NOMO-1 treated with dmso at 0.1 percent for 144 hours (cell line): ENCODE measurements around the gene PARD3.

ENCODE experiments used
- DNase-seq: peaks from one replicate; lab custom pipeline; 2025; ENCODE audit not compliant: unreplicated experiment; lab: John Stamatoyannopoulos, UW

The PARD3 gene

DNA sequence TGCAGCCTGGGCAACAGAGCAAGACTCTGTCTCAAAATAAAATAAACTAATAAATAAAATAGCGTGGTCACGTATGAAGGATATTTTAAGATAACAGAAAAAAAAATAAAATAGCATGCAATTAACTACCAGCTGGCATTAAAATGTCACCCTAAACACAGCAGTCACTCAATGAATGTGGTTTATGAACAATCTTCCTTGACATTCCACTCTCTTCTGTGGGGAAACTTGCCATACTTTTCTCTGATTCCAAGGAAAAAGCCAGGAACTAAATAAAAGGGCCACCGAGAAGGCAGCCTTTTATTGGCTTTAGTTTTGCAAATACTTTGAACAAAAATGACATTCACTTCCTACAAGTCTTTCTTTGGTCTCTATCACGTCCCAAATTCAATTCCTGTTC lies 266.6 kb downstream of the PARD3 start:
- no peak for DNase-seq

- no peak for DNase-seq
Observed at GRCh38 chr10:34547695-34548094, 267.4 kb downstream of the PARD3 start.

DNA sequence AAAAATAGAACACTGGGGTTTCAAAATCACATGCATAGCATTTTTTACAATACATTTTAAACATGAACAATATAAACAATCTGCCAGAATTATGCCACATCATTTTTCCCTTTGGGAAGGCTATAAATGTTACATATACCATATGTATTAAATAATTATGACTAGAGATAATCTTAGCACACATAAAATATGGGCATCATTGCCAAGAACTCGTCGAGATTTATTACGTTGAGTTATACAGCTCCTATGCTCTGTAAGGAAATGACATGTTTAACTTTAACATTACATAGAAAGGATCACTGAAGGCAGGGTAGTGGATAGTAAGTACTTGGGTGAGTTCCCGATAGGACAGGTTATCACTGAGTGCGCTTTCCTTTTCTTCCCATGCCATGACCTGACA lies 267.8 kb downstream of the PARD3 start:
- DNase-seq, result no peak

- no peak for DNase-seq
Observed at GRCh38 chr10:34544400-34544799, 270.7 kb downstream of the PARD3 start.

DNA sequence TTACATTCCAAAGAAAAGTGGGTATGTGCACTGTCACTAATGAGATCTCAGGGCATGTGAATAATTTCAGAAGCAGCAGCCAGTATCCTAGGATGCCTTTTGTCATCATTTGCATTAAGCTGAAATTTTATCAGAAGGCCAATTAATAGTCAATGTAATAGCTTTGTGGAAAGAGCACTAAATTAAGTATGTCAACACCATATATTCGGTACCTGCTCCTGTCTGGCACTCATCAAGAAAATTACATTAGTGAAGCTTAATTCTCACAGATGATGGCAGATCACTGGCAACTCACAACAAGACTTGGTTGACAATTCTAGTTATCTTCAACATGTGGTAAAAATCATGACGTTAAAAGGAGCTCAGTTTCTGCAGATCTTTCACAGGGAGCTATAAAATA lies 271.4 kb downstream of the PARD3 start:
- no peak for DNase-seq

- DNase-seq, result no peak
Observed at GRCh38 chr10:34540492-34540891, 274.6 kb downstream of the PARD3 start.

- DNase-seq, result no peak
Observed at GRCh38 chr10:34539533-34540315, 275.4 kb downstream of the PARD3 start.

DNA sequence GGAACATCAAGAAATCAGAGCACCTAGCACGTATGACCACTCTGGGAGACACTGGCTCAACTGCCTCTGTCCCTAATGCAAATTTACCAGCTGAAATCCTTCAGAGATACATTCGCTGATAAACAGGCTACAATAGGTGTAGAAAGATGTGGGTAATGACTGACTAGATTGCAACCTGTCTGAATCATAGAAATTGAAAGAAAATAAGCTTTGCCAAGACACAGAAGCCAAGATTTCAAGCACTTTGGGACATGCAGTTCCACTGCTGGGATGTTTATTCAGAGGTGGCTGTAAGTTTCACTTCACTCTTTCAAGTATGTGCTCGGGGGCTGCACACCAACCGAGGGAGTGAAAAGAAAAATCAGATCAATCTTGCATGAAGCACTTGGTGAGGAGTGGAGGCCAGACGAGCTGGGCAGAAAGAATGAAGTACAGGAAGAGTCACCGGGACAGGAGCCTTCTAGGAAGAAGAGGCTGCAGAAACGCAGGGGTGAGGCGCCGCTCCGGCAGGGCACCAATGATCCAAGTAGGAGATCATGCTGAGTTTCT lies 276.7 kb downstream of the PARD3 start:
- no peak for DNase-seq

DNA sequence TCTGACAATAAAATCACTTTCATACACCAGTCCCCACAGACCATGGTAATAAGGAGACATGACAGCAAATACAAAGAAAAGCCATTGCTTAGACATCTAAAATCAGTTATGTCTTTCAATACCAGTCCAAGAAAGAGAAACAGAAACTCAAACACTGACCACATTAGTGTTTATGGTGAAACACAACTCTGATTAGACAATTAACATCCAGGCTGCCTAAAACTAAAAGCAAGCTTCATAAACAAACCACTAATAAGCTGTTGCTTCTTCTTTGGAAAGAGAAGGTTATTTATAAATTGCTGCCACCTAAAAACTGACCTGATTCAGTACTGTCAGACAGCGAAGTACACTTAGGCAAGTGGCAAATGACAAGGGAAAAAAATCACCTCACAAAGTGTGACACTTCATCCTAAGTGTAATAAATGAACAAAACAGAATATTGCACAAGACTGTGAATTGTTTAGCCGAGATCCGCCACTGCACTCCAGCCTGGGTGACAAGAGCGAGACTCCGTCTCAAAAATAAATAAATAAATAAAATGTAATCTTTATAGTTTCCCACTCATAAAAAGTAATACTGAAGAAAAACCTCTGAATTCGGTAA lies 277.4 kb downstream of the PARD3 start:
- no peak for DNase-seq

DNA sequence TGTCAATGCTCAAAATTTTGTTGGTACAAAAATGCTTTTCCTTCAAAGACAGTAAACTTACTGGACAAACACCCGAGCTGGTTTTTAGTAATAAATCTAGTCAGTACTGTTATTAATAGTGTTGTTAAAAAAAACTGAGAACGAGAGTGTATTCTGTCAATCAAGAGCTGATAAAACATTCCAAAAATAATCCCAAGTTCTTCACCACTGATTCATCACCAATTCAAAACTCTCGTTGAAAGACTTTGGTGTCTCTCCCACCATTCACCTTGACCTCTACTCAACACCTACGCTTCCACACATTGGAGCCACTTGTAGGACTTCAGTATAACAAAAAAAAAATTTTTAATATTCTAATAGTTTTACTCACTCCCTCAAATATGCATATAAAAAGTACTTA lies 279.2 kb downstream of the PARD3 start:
- DNase-seq, result no peak

DNA sequence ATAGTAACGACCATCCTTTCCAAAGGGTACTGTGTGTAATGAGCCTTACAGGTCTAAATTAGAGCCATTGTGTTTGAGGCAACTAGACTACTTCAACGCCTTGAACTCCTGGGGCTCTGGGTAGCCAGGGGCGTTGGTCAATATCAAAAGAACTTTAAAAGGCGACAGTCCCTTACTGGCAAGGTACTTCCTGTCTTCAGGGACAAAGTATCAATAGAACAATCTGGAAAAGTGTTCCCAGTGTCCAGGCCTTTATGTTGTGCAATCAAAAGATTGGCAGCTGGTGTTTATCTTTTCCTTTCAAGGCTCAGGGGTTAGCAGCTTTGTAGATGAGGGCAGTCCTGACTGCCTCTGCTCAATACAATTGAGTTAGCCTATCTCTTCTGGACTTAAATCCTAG lies 284.3 kb downstream of the PARD3 start:
- no peak for DNase-seq

GRCh38 chr10:34528320-34528719 lies 286.8 kb downstream of the PARD3 start:
- no peak for DNase-seq

DNA sequence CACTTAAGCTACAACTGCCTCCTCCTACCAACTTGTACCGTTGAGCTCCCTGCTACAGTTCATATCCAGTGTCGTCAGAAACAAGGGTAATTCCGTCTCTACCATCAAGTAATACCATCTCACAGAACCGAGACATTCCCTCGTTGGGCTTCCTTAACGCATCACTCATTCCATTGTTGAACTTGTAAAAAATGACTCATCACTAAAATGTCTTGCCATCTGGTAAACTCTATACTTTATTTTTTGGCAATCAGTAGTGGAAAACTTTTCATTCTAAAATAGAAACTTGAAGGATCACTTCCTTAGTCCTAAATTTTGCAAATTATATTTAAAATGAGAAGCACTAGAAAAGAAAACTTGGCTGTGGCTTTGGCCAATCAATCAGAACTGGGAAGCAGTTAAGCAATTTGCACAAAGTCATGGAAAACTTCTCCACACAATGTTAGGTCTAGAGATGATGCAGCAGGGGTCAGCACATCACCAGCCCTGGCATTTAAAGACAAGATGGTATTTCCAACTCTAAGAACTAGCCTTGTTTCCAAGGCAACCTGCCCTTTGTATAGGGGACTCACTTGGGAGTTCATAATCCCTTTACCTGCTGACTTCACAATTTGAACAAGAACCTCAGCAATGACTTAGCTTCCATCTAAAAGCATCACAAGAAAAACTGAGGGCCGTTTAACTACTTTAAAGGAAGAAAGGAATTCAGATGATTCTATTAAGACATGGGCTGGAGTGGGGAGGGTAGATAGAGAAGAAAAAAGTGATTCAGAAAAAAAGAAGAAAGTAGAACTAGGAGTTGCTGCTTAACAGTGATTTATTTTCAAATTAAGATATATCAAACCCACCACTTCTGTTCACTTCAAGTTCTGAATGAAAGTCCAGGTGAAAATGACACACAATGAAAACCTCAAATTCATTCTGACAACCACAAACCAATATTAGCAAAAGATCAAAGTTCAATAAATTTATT lies 288.1 kb downstream of the PARD3 start:
- no peak for DNase-seq

DNA sequence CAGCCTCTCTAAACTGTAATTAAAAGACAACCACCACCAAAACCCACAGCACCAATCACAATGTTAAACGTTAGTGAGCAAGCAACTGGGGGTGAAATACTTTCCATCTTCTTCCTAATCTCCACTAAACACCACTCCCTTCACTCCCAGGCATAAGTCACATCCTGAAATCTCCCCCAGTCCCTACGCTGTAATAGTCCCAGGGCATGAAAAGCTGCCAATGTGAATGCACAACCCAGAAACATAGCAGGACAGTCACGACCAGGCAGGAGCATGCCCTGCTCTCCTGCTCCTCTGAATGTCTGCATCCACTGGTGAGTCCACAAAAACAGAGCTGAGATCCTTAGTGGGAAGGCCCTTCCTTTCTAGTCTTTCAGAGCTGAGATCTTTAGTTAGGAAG lies 288.9 kb downstream of the PARD3 start:
- no peak for DNase-seq

- no peak for DNase-seq
Observed at GRCh38 chr10:34524369-34525091, 290.6 kb downstream of the PARD3 start.

- DNase-seq, result no peak
Observed at GRCh38 chr10:34523017-34523767, 291.9 kb downstream of the PARD3 start.

DNA sequence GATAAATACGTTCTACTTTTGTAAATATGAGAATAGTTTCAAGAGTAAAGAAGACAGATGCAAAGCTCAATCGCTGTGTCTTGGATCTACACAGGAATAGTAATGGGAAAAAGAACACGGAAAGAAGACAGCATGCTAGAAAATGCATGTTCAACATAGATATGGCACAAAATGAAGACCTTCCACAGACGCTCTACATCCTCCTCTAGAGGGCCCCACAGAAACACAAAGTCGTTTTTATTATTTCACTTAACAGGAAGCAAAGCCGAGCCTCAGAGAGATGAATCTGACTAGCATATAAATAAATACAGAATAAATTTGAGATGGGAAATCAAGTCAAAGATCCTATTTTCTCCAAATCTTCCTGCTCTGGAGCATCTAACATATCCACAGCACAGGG lies 292.6 kb downstream of the PARD3 start:
- DNase-seq, result no peak

DNA sequence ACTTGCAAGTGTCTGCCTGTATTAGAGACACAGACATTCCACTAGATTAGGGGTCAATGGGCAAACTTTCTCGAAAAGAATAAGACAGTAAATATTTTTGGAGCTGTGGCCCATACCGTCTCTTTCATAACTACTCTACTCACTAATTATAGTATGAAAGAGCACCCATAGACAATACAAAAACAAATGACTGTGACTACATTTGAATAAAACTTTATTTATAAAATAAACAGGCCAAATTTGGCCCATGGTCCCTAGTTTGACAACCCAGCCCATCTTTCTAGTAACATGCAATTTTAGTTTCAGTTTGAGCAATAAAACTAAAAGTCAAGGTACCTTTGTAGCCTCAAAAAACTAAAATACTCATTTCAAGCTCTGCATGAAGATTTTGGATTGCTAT lies 294.6 kb downstream of the PARD3 start:
- no peak for DNase-seq

DNA sequence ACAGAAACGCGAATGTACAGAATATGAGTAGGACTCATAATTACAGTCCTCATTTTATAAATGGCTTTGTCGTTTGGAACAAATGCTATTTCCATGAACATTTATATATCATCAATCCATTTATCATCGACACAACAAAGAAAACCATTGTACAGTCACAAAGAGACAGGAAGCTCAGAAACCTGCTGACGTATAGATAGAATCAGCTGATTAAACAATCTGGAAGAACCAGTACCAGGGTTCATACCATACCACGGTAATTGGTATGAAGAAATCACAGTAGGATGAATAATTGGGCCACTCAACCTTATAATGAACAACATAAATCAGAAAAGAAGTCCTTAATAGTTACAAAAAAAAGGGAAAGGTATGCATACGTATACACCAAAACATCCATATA lies 295.0 kb downstream of the PARD3 start:
- no peak for DNase-seq

- DNase-seq, result no peak
Observed at GRCh38 chr10:34514290-34514689, 300.8 kb downstream of the PARD3 start.
